ENCODE measurements around the gene PPP6R2.

- no peak for TF ChIP-seq EZH2 (IDR thresholded peaks at IDR 0.05)
- no peak for TF ChIP-seq EZH2phosphoT487 (IDR thresholded peaks at IDR 0.05; ENCODE audit: borderline replicate concordance)
- TF ChIP-seq POLR2AphosphoS5 (IDR thresholded peaks at IDR 0.05; ENCODE audit: low read depth, low read length) = no peak
- TF ChIP-seq CTCF (IDR thresholded peaks at IDR 0.05 in 2 of 3, conservative IDR thresholded peaks at IDR 0.05 in 1 of 3; ENCODE audit: borderline replicate concordance in 1 of 3, insufficient read depth in 1 of 3, low read depth in 2 of 3, low read length in 2 of 3) = no peak
- no peak for TF ChIP-seq YY1 (IDR thresholded peaks at IDR 0.05; ENCODE audit: extremely low read depth, insufficient replicate concordance, low read depth, low read length)
- no peak for TF ChIP-seq JUND (IDR thresholded peaks at IDR 0.05)
- no peak for TF ChIP-seq MAX (IDR thresholded peaks at IDR 0.05)
Observed at GRCh38 chr22:50343541-50343935, 411 bp downstream of the PPP6R2 start.
